Activated T-helper 9 cell treated with anti-CD3 and anti-CD28 coated beads, Interleukin-2, amount 50 U/mL, for 16 hours (primary cell): Measurements from ENCODE around the gene TMEM200C.

ENCODE experiments used
- DNase-seq: peaks from one replicate; pipeline ENCODE4 v3.0.0-alpha.2; 2020; ENCODE audit warnings: low read depth

The TMEM200C gene

GRCh38 chr18:5895299-5895875, at the start of gene TMEM200C:
Gene TMEM200C (minus strand): TSS chr18:5895522. CDS start chr18:5892063, 3,459 bp downstream.
- no peak for DNase-seq

- DNase-seq: no peak
Observed at GRCh38 chr18:5944448-5944847, 49.1 kb upstream of the TMEM200C start.

GRCh38 chr18:5943514-5943913, 48.2 kb upstream of the TMEM200C start:
- DNase-seq: no peak

GRCh38 chr18:5942591-5942990, 47.3 kb upstream of the TMEM200C start:
- no peak for DNase-seq

GRCh38 chr18:5941890-5942289, 46.6 kb upstream of the TMEM200C start:
- no peak for DNase-seq

- DNase-seq: no peak
Observed at GRCh38 chr18:5939801-5940667, 44.7 kb upstream of the TMEM200C start.

- no peak for DNase-seq
Observed at GRCh38 chr18:5937795-5938194, 42.5 kb upstream of the TMEM200C start.

GRCh38 chr18:5937121-5937520, 41.8 kb upstream of the TMEM200C start:
- DNase-seq: no peak

GRCh38 chr18:5930789-5931188, 35.5 kb upstream of the TMEM200C start:
- DNase-seq: no peak

- no peak for DNase-seq
Observed at GRCh38 chr18:5918205-5918858, 23.0 kb upstream of the TMEM200C start.

- no peak for DNase-seq
Observed at GRCh38 chr18:5914951-5915350, 19.6 kb upstream of the TMEM200C start.

- DNase-seq: no peak
Observed at GRCh38 chr18:5914016-5914415, 18.7 kb upstream of the TMEM200C start.

- DNase-seq: no peak
Observed at GRCh38 chr18:5912566-5912965, 17.2 kb upstream of the TMEM200C start.

GRCh38 chr18:5909125-5909524, 13.8 kb upstream of the TMEM200C start:
- DNase-seq: no peak

- no peak for DNase-seq
Observed at GRCh38 chr18:5903386-5903785, 8.1 kb upstream of the TMEM200C start.

- no peak for DNase-seq
Observed at GRCh38 chr18:5900262-5900661, 4.9 kb upstream of the TMEM200C start.

GRCh38 chr18:5899835-5900234, 4.5 kb upstream of the TMEM200C start:
- DNase-seq: no peak

GRCh38 chr18:5895876-5896740, 786 bp upstream of the TMEM200C start:
- DNase-seq: no peak

GRCh38 chr18:5894611-5895298, 567 bp downstream of the TMEM200C start:
- no peak for DNase-seq

- DNase-seq: no peak
Observed at GRCh38 chr18:5893956-5894610, 1.2 kb downstream of the TMEM200C start.
